ENCODE measurements around the gene KLK3. TPM values are rescaled to one million over a fixed set of nuclear protein-coding genes. Genes with fewer than 3 reads are reported as not detected.
"Not testable (repeated sequence)": the region's sequence is repeated elsewhere in the genome, so short reads cannot be mapped to it uniquely, and the experiment has no call there.

KLK3 gene
- total RNA-seq, 1 experiment from 2014 or later = not detected

DNA sequence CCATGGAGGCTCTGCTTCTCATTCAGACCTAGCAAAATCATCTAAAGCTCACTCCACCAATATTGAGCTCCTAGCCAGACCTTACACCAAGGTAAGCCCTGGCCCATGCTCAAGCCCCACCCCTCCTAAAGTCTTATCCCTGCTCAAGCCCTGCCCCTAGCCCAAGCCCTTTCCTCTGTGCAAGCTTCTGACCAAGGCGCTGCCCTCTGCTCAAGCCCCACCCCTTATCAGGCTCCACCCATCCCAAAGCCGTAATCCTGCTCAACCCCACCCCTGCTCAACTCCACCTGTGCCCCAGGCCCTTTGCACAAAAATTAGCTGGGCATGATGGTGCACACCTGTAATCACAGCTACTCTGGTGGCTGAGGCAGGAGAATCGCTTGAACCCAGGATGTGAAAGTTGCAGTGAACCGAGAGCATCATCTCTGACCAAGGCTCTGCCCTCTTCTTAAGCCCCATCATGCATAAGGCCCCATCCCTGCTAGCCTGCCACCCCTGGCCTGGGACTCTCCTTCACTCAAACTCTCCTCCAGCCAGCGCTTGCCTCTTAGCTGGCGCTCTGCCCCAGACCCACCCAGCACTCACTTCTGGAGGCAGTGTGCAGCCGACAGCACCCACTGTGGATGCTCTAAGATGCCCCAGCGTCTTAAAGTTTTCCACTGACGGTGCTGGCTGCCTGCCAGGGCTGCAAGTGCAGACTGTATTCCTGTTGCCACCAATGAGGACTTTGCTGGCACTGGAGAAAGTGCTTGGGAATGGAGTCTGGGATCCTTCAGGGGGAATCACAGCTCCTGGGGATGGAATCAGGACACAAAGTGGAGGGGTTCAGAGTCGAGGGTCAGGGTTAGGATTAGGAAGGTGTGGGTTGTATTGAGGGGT lies 40.0 kb downstream of the KLK3 start:
- no peak overlapping the region for H3K4me3 ChIP-seq
- peaks cover 7% of the 10 kb centered on the region for H3K4me1 ChIP-seq
- H3K27me3 ChIP-seq = no peaks in the 10 kb centered on the region
- DNase-seq = no peak
- H3K27ac ChIP-seq = no peak overlapping the region
- no peaks in the 10 kb centered on the region for H3K9me3 ChIP-seq (replicated peaks)
- H3K36me3 ChIP-seq = no peaks in the 10 kb centered on the region

DNA sequence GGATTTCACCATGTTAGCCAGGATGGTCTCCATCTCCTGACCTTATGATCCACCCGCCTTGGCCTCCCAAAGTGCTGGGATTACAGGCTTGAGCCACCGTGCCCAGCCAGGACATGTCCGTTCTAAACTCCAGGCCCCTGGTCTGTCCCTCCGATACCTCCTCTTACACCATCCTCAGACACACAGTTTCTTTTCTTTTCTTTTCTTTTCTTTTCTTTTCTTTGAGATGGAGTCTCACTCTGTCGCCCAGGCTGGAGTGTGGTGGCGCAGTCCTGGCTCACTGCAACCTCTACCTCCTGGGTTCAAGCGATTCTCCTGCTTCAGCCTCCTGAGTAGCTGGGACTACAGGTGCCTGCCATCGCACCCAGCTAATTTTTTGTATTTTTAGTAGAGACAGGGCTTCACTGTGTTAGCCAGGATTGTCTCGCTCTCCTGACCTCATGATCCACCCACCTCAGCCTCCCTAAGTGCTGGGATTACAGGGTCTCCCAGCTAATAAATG lies 41.4 kb downstream of the KLK3 start:
- not testable (repeated sequence) for H3K27me3 ChIP-seq; H3K9me3 ChIP-seq (replicated peaks); H3K4me3 ChIP-seq; H3K36me3 ChIP-seq; H3K4me1 ChIP-seq; DNase-seq; H3K27ac ChIP-seq

DNA sequence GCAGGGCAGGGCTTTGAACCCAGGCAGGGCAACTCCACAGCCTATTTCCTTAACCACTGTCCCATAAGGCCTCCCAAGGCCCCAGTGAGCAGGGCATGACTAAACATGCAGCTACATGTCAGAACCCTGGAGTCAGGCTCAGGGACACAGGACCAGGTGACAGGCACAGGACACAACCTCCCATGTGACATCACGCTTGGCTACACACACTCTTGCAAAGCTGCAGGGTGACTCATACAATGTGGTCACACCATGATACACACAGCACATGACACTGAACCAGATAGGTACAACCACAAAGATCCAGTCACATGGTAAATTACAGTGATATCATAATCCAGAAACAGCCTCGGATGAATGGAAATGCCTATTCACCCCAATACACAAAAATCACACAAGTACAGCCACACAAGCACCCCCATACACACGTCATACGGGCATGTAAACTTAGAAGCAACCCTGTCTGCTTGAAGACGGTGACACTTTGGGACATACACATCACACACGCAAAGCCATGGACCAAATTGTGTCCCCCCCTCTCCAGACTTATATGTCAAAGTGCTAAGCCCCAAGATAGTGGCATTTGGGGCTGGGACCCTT lies 42.0 kb downstream of the KLK3 start:
- peak; percentile 37 to 55 for DNase-seq
- Histone ChIP-seq H3K27me3 (no peaks in the 10 kb centered on the region), H3K9me3 (replicated peaks) (no peaks in the 10 kb centered on the region), H3K4me1 (peaks cover 7% of the 10 kb centered on the region; the same call in 1 of the 2 replicates), H3K36me3 (no peaks in the 10 kb centered on the region), H3K4me3 (no peak overlapping the region), H3K27ac (no peak overlapping the region)

DNA sequence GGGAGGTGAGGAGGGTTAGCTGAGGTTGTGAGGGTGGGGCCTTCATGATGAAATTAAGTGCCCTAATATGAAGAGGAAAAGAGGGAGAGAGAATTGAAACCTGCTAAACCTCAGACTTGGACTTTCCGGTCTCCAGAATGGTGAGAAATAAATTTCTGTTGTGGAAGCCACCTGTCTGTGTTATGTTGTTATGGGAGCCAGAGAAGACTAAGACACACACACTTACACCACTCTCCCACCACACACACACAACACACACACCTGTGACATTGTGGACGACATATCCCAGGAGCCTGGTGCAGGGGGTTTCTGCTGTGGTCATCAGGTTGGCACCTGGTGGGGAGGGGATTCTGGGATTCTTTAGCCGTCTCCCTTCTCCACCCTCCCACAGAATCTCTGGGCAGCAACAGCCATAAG lies 42.5 kb downstream of the KLK3 start:
- DNase-seq = no peak
- Histone ChIP-seq H3K27ac (no peak overlapping the region), H3K27me3 (no peaks in the 10 kb centered on the region), H3K4me3 (no peak overlapping the region), H3K4me1 (peaks cover 7% of the 10 kb centered on the region; the same call in 1 of the 2 replicates), H3K36me3 (no peaks in the 10 kb centered on the region), H3K9me3 (replicated peaks) (no peaks in the 10 kb centered on the region)

DNA sequence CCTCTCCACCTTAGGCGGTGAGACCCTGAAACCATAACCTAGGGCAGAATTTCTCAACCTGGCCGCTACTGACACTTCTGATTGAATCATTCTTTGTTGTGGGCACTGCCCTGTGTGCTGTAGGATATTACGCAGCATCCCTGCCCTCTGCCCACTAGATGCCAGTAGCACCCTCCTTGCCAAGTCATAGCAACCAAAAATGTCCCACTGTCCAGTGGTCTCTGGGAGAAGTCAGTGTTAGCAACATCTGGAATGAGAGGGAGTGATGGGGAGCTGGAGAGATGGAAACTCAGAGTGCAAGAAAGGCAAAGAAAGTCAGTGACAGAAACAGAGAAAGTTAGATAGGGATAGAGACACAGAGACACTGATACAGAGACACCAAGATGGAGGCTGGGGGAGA lies 42.9 kb downstream of the KLK3 start:
- Histone ChIP-seq H3K4me1 (peaks cover 7% of the 10 kb centered on the region; the same call in 1 of the 2 replicates), H3K27me3 (no peaks in the 10 kb centered on the region), H3K36me3 (no peaks in the 10 kb centered on the region), H3K9me3 (replicated peaks) (no peaks in the 10 kb centered on the region), H3K27ac (no peak overlapping the region), H3K4me3 (no peak overlapping the region)
- no peak for DNase-seq

DNA sequence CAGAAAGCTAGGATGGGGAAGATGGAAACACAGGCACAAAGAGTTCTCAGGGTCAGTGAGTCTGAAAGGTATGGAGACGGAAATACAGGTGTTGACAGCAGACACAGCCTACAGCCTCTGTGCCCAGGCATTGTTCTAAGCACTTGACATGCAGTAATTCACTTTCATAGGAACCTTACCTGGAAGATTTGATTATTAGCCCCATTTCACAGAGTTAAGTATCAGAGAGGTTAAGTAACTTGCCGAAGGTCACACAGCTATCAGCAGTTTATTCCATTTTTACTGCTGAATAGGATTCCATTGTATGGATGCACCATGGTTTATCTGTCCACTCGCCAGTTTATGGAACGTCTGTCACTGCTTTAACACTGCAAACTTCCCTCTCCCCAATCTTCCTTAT lies 43.3 kb downstream of the KLK3 start:
- no peak for DNase-seq
- Histone ChIP-seq H3K4me3 (no peak overlapping the region), H3K4me1 (peaks cover 7% of the 10 kb centered on the region; the same call in 1 of the 2 replicates), H3K27me3 (no peaks in the 10 kb centered on the region), H3K9me3 (replicated peaks) (no peaks in the 10 kb centered on the region), H3K27ac (no peak overlapping the region), H3K36me3 (no peaks in the 10 kb centered on the region)

DNA sequence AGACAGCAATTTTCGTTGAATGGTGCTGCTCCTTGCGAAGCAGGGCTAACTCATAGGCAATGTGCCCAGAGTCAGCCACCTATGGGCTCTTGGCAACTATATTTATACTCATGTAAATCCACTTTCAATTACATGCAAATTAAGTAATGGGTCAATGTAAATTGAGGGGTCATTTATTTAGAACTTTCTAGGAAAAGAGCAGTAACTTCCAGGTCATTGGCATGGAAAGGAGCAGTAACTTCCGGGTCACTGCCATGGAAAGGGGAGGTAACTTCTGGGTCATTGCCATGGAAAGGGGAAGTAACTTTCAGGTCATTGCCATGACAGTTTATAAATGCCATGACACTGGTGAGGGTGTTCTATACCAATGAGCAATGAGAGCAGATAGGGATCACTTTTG lies 44.9 kb downstream of the KLK3 start:
- DNase-seq = no peak
- no peaks in the 10 kb centered on the region for H3K9me3 ChIP-seq (replicated peaks)
- H3K36me3 ChIP-seq = no peaks in the 10 kb centered on the region
- no peak overlapping the region for H3K27ac ChIP-seq
- H3K4me1 ChIP-seq = peaks cover 7% of the 10 kb centered on the region; the same call in 1 of the 2 replicates
- H3K4me3 ChIP-seq = no peak overlapping the region
- no peaks in the 10 kb centered on the region for H3K27me3 ChIP-seq

DNA sequence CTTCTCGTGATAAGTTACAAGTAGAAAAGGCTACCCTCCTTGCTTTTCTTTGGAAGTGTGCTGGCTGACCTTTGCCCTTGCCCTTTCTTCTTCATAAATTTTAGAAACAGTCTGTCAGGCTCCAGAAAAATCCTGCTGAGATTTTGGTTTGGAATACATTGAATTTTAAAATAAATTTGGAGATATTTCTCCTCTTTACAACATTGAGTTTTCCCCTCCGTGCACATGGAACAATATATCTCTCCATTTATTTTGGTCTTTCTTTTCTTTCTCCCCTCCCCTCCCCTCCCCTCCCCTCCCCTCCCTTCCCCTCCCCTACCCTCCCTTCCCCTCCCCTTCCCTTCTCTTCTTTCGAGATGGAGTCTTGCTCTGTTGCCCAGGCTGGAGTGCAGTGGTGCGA lies 47.9 kb downstream of the KLK3 start:
- no peak for DNase-seq
- Histone ChIP-seq H3K27me3 (no peaks in the 10 kb centered on the region), H3K4me3 (no peak overlapping the region), H3K36me3 (no peaks in the 10 kb centered on the region), H3K4me1 (no peaks in the 10 kb centered on the region), H3K27ac (no peak overlapping the region), H3K9me3 (replicated peaks) (no peaks in the 10 kb centered on the region)

DNA sequence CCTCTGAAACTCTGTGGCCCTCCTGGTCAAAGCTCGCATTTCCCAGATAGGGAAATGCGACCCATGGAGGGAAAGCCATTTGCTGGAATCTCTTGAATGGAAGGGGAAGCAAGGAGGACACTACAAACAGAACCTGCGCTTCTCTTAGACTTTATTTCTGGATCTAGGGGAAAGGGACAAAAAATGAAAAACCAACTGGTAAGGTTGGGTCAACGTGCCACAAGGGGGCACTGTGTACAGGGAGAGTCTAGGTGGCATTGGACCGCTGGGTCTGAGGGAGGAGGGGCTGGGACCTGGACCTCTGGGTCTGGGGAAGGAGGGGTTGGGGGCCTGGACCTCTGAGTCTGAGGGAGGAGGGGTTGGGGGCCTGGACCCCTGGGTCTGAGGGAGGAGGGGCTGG lies 51.5 kb downstream of the KLK3 start:
- H3K27me3 ChIP-seq = no peaks in the 10 kb centered on the region
- H3K27ac ChIP-seq = no peak overlapping the region
- peak in 1 of 2 experiments; percentile 55 for DNase-seq
- H3K36me3 ChIP-seq = no peaks in the 10 kb centered on the region
- H3K9me3 ChIP-seq (replicated peaks) = no peaks in the 10 kb centered on the region
- H3K4me3 ChIP-seq = no peak overlapping the region
- H3K4me1 ChIP-seq = peaks cover 3% of the 10 kb centered on the region

DNA sequence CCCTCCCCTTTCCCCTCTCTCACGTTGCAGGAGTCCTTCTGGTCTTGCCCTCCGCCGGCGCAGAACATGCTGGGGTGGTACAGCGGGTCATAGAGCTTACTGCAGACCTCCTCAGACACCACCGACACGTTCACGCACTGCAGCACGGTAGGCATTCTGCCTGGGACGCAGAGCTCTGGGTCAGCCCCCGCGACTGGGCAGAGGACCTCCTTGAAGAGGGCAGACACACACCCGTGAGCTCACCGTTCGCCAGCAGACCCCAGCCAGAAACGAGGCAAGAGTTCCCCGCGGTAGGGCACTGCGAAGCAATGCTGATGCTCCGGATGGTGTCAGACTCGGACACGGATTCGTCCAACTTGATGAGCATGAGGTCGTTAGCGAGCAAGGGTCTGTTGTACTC lies 53.6 kb downstream of the KLK3 start:
- Histone ChIP-seq H3K27me3 (no peaks in the 10 kb centered on the region), H3K4me3 (no peak overlapping the region), H3K9me3 (replicated peaks) (no peaks in the 10 kb centered on the region), H3K36me3 (no peaks in the 10 kb centered on the region), H3K4me1 (peaks cover 21% of the 10 kb centered on the region), H3K27ac (no peak overlapping the region)
- no peak for DNase-seq

DNA sequence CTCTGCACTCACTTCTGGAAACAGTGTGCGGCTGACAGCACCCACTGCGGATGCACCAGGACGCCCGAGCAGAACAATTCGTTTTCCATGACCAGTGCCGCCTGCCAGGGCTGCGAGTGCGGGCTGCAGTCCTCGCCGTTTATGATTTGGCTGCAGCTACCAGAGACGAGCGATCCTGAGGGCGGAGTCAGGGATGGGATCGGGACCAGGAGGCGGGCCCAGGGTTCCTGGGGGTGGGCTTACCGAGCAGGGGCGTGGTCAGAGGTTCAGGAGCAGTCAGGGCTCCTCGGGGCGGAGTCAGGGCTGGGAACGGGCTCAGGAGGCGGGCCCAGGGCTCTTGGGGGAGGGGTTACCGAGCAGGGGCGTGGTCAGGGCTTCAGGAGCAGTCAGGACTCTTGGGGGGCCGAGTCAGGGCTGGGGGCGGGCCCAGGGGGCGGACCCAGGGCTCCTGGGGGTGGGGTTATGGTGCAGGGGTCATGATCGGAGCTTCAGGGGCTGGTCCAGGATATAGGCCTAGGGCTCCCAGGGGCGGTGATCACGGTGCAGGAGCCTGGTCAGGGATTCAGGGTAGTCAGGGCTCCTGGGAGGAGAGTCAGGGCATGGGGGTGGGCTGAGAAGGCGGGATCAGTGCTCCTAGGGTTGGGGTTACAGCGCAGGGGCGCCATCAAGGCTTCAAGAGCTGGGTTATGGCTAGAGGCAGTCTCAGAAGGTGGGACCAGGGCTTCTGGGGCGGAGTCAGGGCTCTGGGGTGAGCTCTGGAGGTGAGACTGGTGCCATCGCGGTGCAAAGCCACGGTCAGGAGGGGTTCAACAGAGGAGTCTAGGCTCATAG lies 54.7 kb downstream of the KLK3 start:
- H3K4me3 ChIP-seq = no peak overlapping the region
- H3K27me3 ChIP-seq = no peaks in the 10 kb centered on the region
- H3K4me1 ChIP-seq = peaks cover 21% of the 10 kb centered on the region
- no peak overlapping the region for H3K27ac ChIP-seq
- no peaks in the 10 kb centered on the region for H3K9me3 ChIP-seq (replicated peaks)
- DNase-seq = no peak
- H3K36me3 ChIP-seq = no peaks in the 10 kb centered on the region

Other genes with a start within 250 kb of the KLK3 start
- 1.5 and 1.8 TPM in 2 replicates for gene SYT3, start 215.0 kb upstream of the KLK3 start, total RNA-seq (2014; rRNA removed; shearing (Covaris generic))
- not detected in 2 replicates for gene C19orf81, start 205.5 kb upstream of the KLK3 start, total RNA-seq (2014; rRNA removed; shearing (Covaris generic))
- gene SHANK1, start 135.1 kb upstream of the KLK3 start, total RNA-seq (2014; rRNA removed; shearing (Covaris generic)) = not detected in 2 replicates
- gene CLEC11A, start 131.6 kb upstream of the KLK3 start, total RNA-seq (2014; rRNA removed; shearing (Covaris generic)) = 2.0 and 3.0 TPM in 2 replicates
- gene GPR32, start 84.5 kb upstream of the KLK3 start, total RNA-seq (2014; rRNA removed; shearing (Covaris generic)) = not detected in 2 replicates
- not detected in 2 replicates for gene ACP4, start 64.5 kb upstream of the KLK3 start, total RNA-seq (2014; rRNA removed; shearing (Covaris generic))
- gene KLK1, start 31.1 kb upstream of the KLK3 start, total RNA-seq (2014; rRNA removed; shearing (Covaris generic)) = 0.13 and 0.18 TPM in 2 replicates
- not detected in 2 replicates for gene KLK15, start 21.3 kb upstream of the KLK3 start, total RNA-seq (2014; rRNA removed; shearing (Covaris generic))
- gene KLK2, start 18.5 kb downstream of the KLK3 start, total RNA-seq (2014; rRNA removed; shearing (Covaris generic)) = not detected in 2 replicates
- gene KLK4, start 56.5 kb downstream of the KLK3 start, total RNA-seq (2014; rRNA removed; shearing (Covaris generic)) = 0.32 and 0.48 TPM in 2 replicates
- not detected in 2 replicates for gene KLK5, start 98.1 kb downstream of the KLK3 start, total RNA-seq (2014; rRNA removed; shearing (Covaris generic))
- gene KLK6, start 114.7 kb downstream of the KLK3 start, total RNA-seq (2014; rRNA removed; shearing (Covaris generic)) = not detected in 2 replicates
- not detected in 2 replicates for gene KLK7, start 129.0 kb downstream of the KLK3 start, total RNA-seq (2014; rRNA removed; shearing (Covaris generic))
- not detected in 2 replicates for gene KLK8, start 146.7 kb downstream of the KLK3 start, total RNA-seq (2014; rRNA removed; shearing (Covaris generic))
- gene KLK10, start 164.8 kb downstream of the KLK3 start, total RNA-seq (2014; rRNA removed; shearing (Covaris generic)) = not detected in 2 replicates
- gene KLK11, start 171.7 kb downstream of the KLK3 start, total RNA-seq (2014; rRNA removed; shearing (Covaris generic)) = not detected in 2 replicates
- not detected in 2 replicates for gene KLK12, start 180.1 kb downstream of the KLK3 start, total RNA-seq (2014; rRNA removed; shearing (Covaris generic))
- gene KLK13, start 210.2 kb downstream of the KLK3 start, total RNA-seq (2014; rRNA removed; shearing (Covaris generic)) = not detected in 2 replicates
- gene KLK14, start 228.0 kb downstream of the KLK3 start, total RNA-seq (2014; rRNA removed; shearing (Covaris generic)) = not detected in 2 replicates